IPS-20b (cell line): Measurements from ENCODE around the gene CCBE1.

Experiments used
- H3K27ac ChIP-seq: one replicate; pipeline ENCODE4 v1.5.1; 2013; ENCODE audit warnings: low read length
- H3K27me3 ChIP-seq: 2 replicates; pipeline ENCODE4 v1.6.1; 2013; ENCODE audit warnings: mild to moderate bottlenecking, low read length, inconsistent platforms; ENCODE audit not compliant: insufficient read depth
- H3K36me3 ChIP-seq: 2 replicates; pipeline ENCODE4 v1.6.1; 2013; ENCODE audit warnings: low read depth, mild to moderate bottlenecking, inconsistent platforms, low read length, moderate library complexity; ENCODE audit not compliant: insufficient read depth
- H3K4me1 ChIP-seq: 2 replicates; pipeline ENCODE4 v1.6.1; 2013; ENCODE audit warnings: mild to moderate bottlenecking, control low read depth, inconsistent platforms, low read length, moderate library complexity; ENCODE audit not compliant: insufficient read depth
- H3K4me3 ChIP-seq: 2 replicates; pipeline ENCODE4 v1.5.1; 2013; ENCODE audit warnings: mild to moderate bottlenecking, low read length, inconsistent platforms
- H3K9ac ChIP-seq: 2 replicates; pipeline ENCODE4 v1.6.1; 2013; ENCODE audit warnings: low read depth, mild to moderate bottlenecking, inconsistent platforms, low read length, moderate library complexity
- H3K9me3 ChIP-seq: 2 replicates; pipeline ENCODE4 v1.6.1; 2013; ENCODE audit warnings: mild to moderate bottlenecking, low read depth, low read length, inconsistent platforms; ENCODE audit not compliant: insufficient read depth

CCBE1 gene

GRCh38 chr18:59454909-59455727 lies 242.1 kb downstream of the CCBE1 start:
- Histone ChIP-seq H3K36me3 (no peaks in the 10 kb centered on the region), H3K27ac (no peak overlapping the region), H3K4me1 (peaks cover 3% of the 10 kb centered on the region; the same call in 1 of the 2 replicates), H3K9ac (no peak overlapping the region), H3K9me3 (no peaks in the 10 kb centered on the region), H3K4me3 (no peak overlapping the region), H3K27me3 (peaks cover 3% of the 10 kb centered on the region; the same call in 1 of the 2 replicates)

- no peaks in the 10 kb centered on the region for H3K9me3 ChIP-seq
- no peak overlapping the region for H3K27ac ChIP-seq
- no peaks in the 10 kb centered on the region for H3K4me1 ChIP-seq
- no peak overlapping the region for H3K4me3 ChIP-seq
- H3K36me3 ChIP-seq = no peaks in the 10 kb centered on the region
- H3K27me3 ChIP-seq = peaks cover 2% of the 10 kb centered on the region; the same call in 1 of the 2 replicates
- H3K9ac ChIP-seq = no peak overlapping the region
Observed at GRCh38 chr18:59453468-59453961, 243.7 kb downstream of the CCBE1 start.

GRCh38 chr18:59451963-59452362 lies 245.3 kb downstream of the CCBE1 start:
- H3K27me3 ChIP-seq = no peaks in the 10 kb centered on the region
- no peak overlapping the region for H3K9ac ChIP-seq
- H3K4me1 ChIP-seq = no peaks in the 10 kb centered on the region
- H3K9me3 ChIP-seq = no peaks in the 10 kb centered on the region
- no peak overlapping the region for H3K4me3 ChIP-seq
- no peaks in the 10 kb centered on the region for H3K36me3 ChIP-seq
- H3K27ac ChIP-seq = no peak overlapping the region

- Histone ChIP-seq H3K27ac (no peak overlapping the region), H3K36me3 (no peaks in the 10 kb centered on the region), H3K4me3 (no peak overlapping the region), H3K9ac (no peak overlapping the region), H3K9me3 (no peaks in the 10 kb centered on the region), H3K27me3 (no peaks in the 10 kb centered on the region), H3K4me1 (no peaks in the 10 kb centered on the region)
Observed at GRCh38 chr18:59451073-59451472, 246.2 kb downstream of the CCBE1 start.

- Histone ChIP-seq H3K4me3 (no peak overlapping the region), H3K9me3 (no peaks in the 10 kb centered on the region), H3K36me3 (no peaks in the 10 kb centered on the region), H3K9ac (no peak overlapping the region), H3K27me3 (no peaks in the 10 kb centered on the region), H3K27ac (no peak overlapping the region), H3K4me1 (no peaks in the 10 kb centered on the region)
Observed at GRCh38 chr18:59448546-59448945, 248.7 kb downstream of the CCBE1 start.

GRCh38 chr18:59446012-59446411 lies 251.2 kb downstream of the CCBE1 start:
- no peak overlapping the region for H3K4me3 ChIP-seq
- H3K4me1 ChIP-seq = no peaks in the 10 kb centered on the region
- H3K9me3 ChIP-seq = no peaks in the 10 kb centered on the region
- no peaks in the 10 kb centered on the region for H3K36me3 ChIP-seq
- no peaks in the 10 kb centered on the region for H3K27me3 ChIP-seq
- no peak overlapping the region for H3K27ac ChIP-seq
- no peak overlapping the region for H3K9ac ChIP-seq

GRCh38 chr18:59437851-59438569 lies 259.2 kb downstream of the CCBE1 start:
- H3K9me3 ChIP-seq = no peaks in the 10 kb centered on the region
- no peak overlapping the region for H3K9ac ChIP-seq
- H3K27me3 ChIP-seq = no peaks in the 10 kb centered on the region
- no peaks in the 10 kb centered on the region for H3K36me3 ChIP-seq
- no peak overlapping the region for H3K27ac ChIP-seq
- H3K4me1 ChIP-seq = no peaks in the 10 kb centered on the region; the same call in 1 of the 2 replicates
- no peak overlapping the region for H3K4me3 ChIP-seq

- Histone ChIP-seq H3K4me3 (no peak overlapping the region), H3K4me1 (no peaks in the 10 kb centered on the region; the same call in 1 of the 2 replicates), H3K27me3 (no peaks in the 10 kb centered on the region), H3K27ac (no peak overlapping the region), H3K9me3 (no peaks in the 10 kb centered on the region), H3K36me3 (no peaks in the 10 kb centered on the region), H3K9ac (no peak overlapping the region)
Observed at GRCh38 chr18:59432803-59433597, 264.2 kb downstream of the CCBE1 start.

GRCh38 chr18:59431131-59431530 lies 266.1 kb downstream of the CCBE1 start:
- Histone ChIP-seq H3K4me1 (no peaks in the 10 kb centered on the region), H3K27me3 (no peaks in the 10 kb centered on the region), H3K4me3 (no peak overlapping the region), H3K36me3 (no peaks in the 10 kb centered on the region), H3K27ac (no peak overlapping the region), H3K9ac (no peak overlapping the region), H3K9me3 (no peaks in the 10 kb centered on the region)

- Histone ChIP-seq H3K27ac (no peak overlapping the region), H3K4me3 (no peak overlapping the region), H3K36me3 (no peaks in the 10 kb centered on the region), H3K4me1 (no peaks in the 10 kb centered on the region), H3K9ac (no peak overlapping the region), H3K27me3 (no peaks in the 10 kb centered on the region), H3K9me3 (no peaks in the 10 kb centered on the region)
Observed at GRCh38 chr18:59429608-59430007, 267.6 kb downstream of the CCBE1 start.

GRCh38 chr18:59428018-59428417 lies 269.2 kb downstream of the CCBE1 start:
- Histone ChIP-seq H3K27me3 (no peaks in the 10 kb centered on the region), H3K4me1 (no peaks in the 10 kb centered on the region), H3K9ac (no peak overlapping the region), H3K36me3 (no peaks in the 10 kb centered on the region), H3K27ac (no peak overlapping the region), H3K4me3 (no peak overlapping the region), H3K9me3 (no peaks in the 10 kb centered on the region)
